Measurements from ENCODE around the gene INTS4.
"Not testable (repeated sequence)": the region's sequence is repeated elsewhere in the genome, so short reads cannot be mapped to it uniquely, and the experiment has no call there.

INTS4 gene

DNA sequence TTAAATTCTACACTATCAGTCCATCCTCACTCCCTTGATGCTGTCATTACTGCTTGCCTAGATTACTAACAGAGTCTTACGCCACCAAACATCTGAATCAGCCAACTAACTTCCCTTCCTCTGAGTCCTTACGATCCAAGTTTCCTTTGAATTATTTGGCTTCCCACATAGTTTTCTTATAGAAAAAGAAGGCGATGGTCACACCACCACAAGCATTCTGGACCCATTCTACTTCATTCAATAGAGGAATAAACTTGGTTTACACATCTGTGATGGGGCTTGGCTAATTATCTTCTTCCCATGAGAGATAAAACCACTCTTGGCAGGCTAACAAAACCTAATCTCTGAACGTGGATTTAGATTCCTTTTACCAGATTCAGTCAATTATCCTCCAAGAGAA is 35.0 kb downstream of the INTS4 start:
- H3K4me2 ChIP-seq (ENCODE audit: low read length): no peak overlapping the region
- no peaks in the 10 kb centered on the region for H3K9me3 ChIP-seq (ENCODE audit: control insufficient read depth, insufficient read depth, low read length)

DNA sequence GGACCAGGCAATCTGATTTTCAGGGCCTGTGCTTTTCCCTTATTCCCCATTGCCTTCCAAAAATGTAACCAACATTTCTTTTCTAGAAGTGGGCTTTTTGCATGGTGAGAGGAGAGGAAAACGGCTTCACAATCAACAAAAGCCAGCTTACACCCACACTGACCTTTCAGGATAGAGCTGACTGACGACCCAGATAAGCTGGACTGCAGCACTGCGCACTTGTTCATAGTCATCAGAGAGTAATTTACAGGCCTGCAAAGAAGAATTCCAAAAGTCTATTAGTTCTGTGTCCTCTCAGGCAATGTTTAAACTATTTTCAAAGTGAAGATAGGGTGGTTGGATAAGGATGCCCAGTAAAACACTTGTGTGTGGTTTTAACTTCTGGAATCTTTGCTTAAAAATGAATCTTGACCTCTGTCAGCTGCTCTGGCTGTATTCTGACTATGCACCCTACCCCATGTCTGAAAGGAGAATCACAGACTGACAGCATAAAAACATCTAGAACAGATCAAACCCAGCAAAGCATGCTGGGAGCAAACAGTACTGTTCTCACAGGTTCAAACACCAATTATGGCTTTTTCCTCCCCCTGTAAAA is 35.8 kb downstream of the INTS4 start:
- not testable (repeated sequence) for H3K9me3 ChIP-seq (ENCODE audit: control insufficient read depth, insufficient read depth, low read length); H3K4me2 ChIP-seq (ENCODE audit: low read length); H3K27ac ChIP-seq (ENCODE audit: low read depth, low read length); H3K4me3 ChIP-seq (ENCODE audit: low read length); H3F3A ChIP-seq (ENCODE audit: control insufficient read depth, insufficient read depth); H3K4me1 ChIP-seq (ENCODE audit: control insufficient read depth, low read length); H3K79me2 ChIP-seq (ENCODE audit: control insufficient read depth, low read length); H3K9me2 ChIP-seq (replicated peaks; ENCODE audit: control insufficient read depth, low read length); H3K27me3 ChIP-seq (ENCODE audit: control insufficient read depth, low read length); H4K20me1 ChIP-seq (ENCODE audit: control insufficient read depth, insufficient read depth, low read depth, low read length)
- peaks cover 15% of the 10 kb centered on the region for H3K36me3 ChIP-seq (ENCODE audit: control insufficient read depth, low read length)

More for the DNA sequence above, 35.0 kb downstream of the INTS4 start:
- Histone ChIP-seq H3F3A (ENCODE audit: control insufficient read depth, insufficient read depth) (no peaks in the 10 kb centered on the region), H3K79me2 (ENCODE audit: control insufficient read depth, low read length) (no peaks in the 10 kb centered on the region), H3K9me2 (replicated peaks; ENCODE audit: control insufficient read depth, low read length) (no peaks in the 10 kb centered on the region), H3K27ac (ENCODE audit: low read depth, low read length) (no peak overlapping the region), H3K4me3 (ENCODE audit: low read length) (no peak overlapping the region), H3K4me1 (ENCODE audit: control insufficient read depth, low read length) (no peaks in the 10 kb centered on the region), H4K20me1 (ENCODE audit: control insufficient read depth, insufficient read depth, low read depth, low read length) (no peaks in the 10 kb centered on the region), H3K36me3 (ENCODE audit: control insufficient read depth, low read length) (peaks cover 15% of the 10 kb centered on the region), H3K27me3 (ENCODE audit: control insufficient read depth, low read length) (no peaks in the 10 kb centered on the region)
- no peak for TF ChIP-seq EZH2phosphoT487 (IDR thresholded peaks at IDR 0.05; ENCODE audit: borderline replicate concordance, low read length)
- TF ChIP-seq, protein P1, sequence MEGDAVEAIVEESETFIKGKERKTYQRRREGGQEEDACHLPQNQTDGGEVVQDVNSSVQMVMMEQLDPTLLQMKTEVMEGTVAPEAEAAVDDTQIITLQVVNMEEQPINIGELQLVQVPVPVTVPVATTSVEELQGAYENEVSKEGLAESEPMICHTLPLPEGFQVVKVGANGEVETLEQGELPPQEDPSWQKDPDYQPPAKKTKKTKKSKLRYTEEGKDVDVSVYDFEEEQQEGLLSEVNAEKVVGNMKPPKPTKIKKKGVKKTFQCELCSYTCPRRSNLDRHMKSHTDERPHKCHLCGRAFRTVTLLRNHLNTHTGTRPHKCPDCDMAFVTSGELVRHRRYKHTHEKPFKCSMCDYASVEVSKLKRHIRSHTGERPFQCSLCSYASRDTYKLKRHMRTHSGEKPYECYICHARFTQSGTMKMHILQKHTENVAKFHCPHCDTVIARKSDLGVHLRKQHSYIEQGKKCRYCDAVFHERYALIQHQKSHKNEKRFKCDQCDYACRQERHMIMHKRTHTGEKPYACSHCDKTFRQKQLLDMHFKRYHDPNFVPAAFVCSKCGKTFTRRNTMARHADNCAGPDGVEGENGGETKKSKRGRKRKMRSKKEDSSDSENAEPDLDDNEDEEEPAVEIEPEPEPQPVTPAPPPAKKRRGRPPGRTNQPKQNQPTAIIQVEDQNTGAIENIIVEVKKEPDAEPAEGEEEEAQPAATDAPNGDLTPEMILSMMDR (IDR thresholded peaks at IDR 0.05; ENCODE audit: low read depth, low read length, poor library complexity, severe bottlenecking): no peak

DNA sequence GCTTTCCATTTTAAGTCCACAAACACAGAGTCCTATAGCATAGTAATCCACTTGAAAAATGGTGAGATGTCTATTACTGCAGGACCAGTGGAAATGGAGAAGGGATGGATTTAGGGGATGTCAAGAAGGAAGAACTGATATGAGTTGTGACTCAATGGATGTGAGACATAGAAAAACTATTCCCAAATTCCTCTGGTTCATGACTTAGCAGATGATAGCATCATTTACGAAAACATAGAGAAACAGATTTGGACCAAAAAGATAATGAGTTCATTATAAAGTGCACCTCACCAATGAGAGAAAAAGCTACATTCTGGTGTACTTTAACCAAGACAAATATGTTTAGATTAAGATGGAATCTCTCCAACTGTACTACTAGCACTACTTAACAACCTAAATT is 51.2 kb downstream of the INTS4 start:
- not testable (repeated sequence) for H3K27ac ChIP-seq (ENCODE audit: low read depth, low read length); H3K4me3 ChIP-seq (ENCODE audit: low read length)

DNA sequence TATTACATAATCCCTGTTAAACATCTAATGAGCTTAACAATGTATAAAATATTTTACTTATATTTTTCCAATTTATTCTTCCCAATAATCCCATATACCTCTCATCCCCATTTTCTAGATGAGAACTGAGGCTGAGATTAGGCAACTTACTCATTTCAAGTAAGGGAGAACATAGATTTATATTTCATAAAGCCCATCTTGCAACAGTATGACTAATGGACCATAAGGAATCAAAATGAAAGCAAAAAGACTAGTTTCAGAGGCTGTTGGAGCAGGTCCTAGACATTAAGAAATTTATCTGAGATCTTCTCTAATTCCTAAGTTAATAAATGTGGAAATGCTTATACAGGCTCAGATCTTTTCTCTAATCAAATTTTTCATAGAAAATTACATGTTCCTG is 52.0 kb downstream of the INTS4 start:
- H3K4me3 ChIP-seq (ENCODE audit: low read length); H3K9me3 ChIP-seq (ENCODE audit: control insufficient read depth, insufficient read depth, low read length); H3K36me3 ChIP-seq (ENCODE audit: control insufficient read depth, low read length): not testable (repeated sequence)

More for the DNA sequence above, 51.2 kb downstream of the INTS4 start:
- H3K79me2 ChIP-seq (ENCODE audit: control insufficient read depth, low read length); H3F3A ChIP-seq (ENCODE audit: control insufficient read depth, insufficient read depth); H3K4me1 ChIP-seq (ENCODE audit: control insufficient read depth, low read length); H3K9me3 ChIP-seq (ENCODE audit: control insufficient read depth, insufficient read depth, low read length); H3K9me2 ChIP-seq (replicated peaks; ENCODE audit: control insufficient read depth, low read length); H3K4me2 ChIP-seq (ENCODE audit: low read length); H4K20me1 ChIP-seq (ENCODE audit: control insufficient read depth, insufficient read depth, low read depth, low read length); H3K27me3 ChIP-seq (ENCODE audit: control insufficient read depth, low read length); H3K36me3 ChIP-seq (ENCODE audit: control insufficient read depth, low read length): not testable (repeated sequence)

DNA sequence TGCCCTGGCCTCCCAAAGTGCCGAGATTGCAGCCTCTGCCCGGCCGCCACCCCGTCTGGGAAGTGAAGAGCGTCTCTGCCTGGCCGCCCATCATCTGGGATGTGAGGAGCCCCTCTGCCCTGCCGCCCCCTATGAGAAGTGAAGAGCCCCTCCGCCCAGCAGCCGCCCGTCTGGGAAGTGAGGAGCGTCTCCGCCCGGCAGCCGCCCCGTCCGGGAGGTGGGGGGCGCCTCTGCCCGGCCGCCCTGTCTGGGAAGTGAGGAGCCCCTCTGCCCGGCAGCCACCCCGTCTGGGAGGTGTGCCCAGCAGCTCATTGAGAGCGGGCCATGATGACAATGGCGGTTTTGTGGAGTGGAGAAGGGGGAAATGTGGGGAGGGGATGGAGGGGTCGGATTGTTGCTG is 60.9 kb downstream of the INTS4 start:
- not testable (repeated sequence) for H3K4me2 ChIP-seq (ENCODE audit: low read length); H3F3A ChIP-seq (ENCODE audit: control insufficient read depth, insufficient read depth); H3K27me3 ChIP-seq (ENCODE audit: control insufficient read depth, low read length); H3K27ac ChIP-seq (ENCODE audit: low read depth, low read length); H4K20me1 ChIP-seq (ENCODE audit: control insufficient read depth, insufficient read depth, low read depth, low read length); H3K9me2 ChIP-seq (replicated peaks; ENCODE audit: control insufficient read depth, low read length); H3K36me3 ChIP-seq (ENCODE audit: control insufficient read depth, low read length); H3K4me1 ChIP-seq (ENCODE audit: control insufficient read depth, low read length); H3K4me3 ChIP-seq (ENCODE audit: low read length); H3K79me2 ChIP-seq (ENCODE audit: control insufficient read depth, low read length); H3K9me3 ChIP-seq (ENCODE audit: control insufficient read depth, insufficient read depth, low read length)

More for the DNA sequence above, 52.0 kb downstream of the INTS4 start:
- not testable (repeated sequence) for H4K20me1 ChIP-seq (ENCODE audit: control insufficient read depth, insufficient read depth, low read depth, low read length); H3K9me2 ChIP-seq (replicated peaks; ENCODE audit: control insufficient read depth, low read length); H3K27ac ChIP-seq (ENCODE audit: low read depth, low read length); H3K4me2 ChIP-seq (ENCODE audit: low read length); H3K4me1 ChIP-seq (ENCODE audit: control insufficient read depth, low read length); H3K27me3 ChIP-seq (ENCODE audit: control insufficient read depth, low read length); H3F3A ChIP-seq (ENCODE audit: control insufficient read depth, insufficient read depth); H3K79me2 ChIP-seq (ENCODE audit: control insufficient read depth, low read length)

DNA sequence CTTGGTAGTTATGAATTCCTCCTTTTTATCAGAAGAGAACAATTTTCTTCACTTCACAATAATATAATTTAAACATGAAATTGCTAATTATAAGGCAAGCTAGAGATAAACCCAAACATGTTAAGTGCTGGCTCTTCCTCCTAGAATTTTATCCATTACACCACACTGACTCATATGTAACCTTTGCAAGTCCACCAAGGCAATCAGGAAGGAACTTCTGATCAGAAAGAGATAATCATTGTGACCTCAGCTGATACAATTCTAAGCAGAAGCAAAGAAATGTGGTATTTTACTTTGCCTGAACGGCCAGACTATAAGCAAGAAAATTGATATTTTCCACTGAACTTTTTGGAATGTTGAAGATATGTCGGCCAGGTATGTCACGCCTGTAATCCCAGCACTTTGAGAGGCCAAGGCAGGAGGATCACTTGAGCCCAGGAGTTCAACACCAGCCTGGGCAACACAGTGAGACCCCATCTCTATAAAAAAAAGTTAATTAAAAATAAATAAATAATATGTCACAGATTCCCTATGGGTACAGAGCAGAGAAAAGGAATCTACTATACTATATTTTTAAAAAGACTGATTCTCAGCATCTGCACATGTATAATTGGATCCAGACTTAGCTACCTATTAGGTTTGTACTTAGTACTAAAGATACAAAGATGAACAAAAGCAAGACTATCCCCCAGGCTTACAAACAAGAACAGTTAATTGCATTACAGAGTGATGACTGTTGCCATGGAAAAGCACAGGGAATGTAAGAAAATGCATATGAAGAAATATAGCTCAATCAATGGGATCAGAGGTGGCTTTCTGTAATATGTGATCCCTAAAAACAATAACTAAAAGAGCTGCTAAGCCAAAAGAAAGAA is 63.9 kb downstream of the INTS4 start:
- H3K27ac ChIP-seq (ENCODE audit: low read depth, low read length); H3K27me3 ChIP-seq (ENCODE audit: control insufficient read depth, low read length); H3K36me3 ChIP-seq (ENCODE audit: control insufficient read depth, low read length); H3K9me2 ChIP-seq (replicated peaks; ENCODE audit: control insufficient read depth, low read length); H3K4me3 ChIP-seq (ENCODE audit: low read length); H3K4me1 ChIP-seq (ENCODE audit: control insufficient read depth, low read length); H4K20me1 ChIP-seq (ENCODE audit: control insufficient read depth, insufficient read depth, low read depth, low read length); H3K9me3 ChIP-seq (ENCODE audit: control insufficient read depth, insufficient read depth, low read length); H3K4me2 ChIP-seq (ENCODE audit: low read length); H3F3A ChIP-seq (ENCODE audit: control insufficient read depth, insufficient read depth); H3K79me2 ChIP-seq (ENCODE audit: control insufficient read depth, low read length): not testable (repeated sequence)

DNA sequence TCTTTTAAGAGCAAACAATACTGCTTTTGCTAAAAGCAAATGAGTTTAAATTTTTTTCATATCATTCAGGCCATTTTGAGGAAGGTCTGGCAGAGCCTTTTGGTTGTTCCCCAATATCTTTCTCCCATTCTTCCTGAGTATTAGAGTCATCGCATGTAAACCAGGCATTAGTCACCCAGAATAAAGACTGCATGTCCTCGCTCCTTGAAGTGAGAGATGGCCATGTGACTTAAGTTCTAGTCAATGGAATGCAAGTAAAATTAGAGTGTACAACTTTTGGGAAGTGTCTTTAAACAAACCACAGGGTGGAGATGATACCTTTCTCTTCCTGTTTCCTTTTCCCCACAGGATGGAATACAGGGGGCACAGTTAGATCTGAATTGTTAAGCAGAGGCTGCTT is 76.8 kb downstream of the INTS4 start:
- not testable (repeated sequence) for H3F3A ChIP-seq (ENCODE audit: control insufficient read depth, insufficient read depth); H3K4me1 ChIP-seq (ENCODE audit: control insufficient read depth, low read length); H3K4me3 ChIP-seq (ENCODE audit: low read length); H3K27ac ChIP-seq (ENCODE audit: low read depth, low read length); H3K27me3 ChIP-seq (ENCODE audit: control insufficient read depth, low read length); H4K20me1 ChIP-seq (ENCODE audit: control insufficient read depth, insufficient read depth, low read depth, low read length); H3K4me2 ChIP-seq (ENCODE audit: low read length); H3K36me3 ChIP-seq (ENCODE audit: control insufficient read depth, low read length); H3K79me2 ChIP-seq (ENCODE audit: control insufficient read depth, low read length); H3K9me3 ChIP-seq (ENCODE audit: control insufficient read depth, insufficient read depth, low read length); H3K9me2 ChIP-seq (replicated peaks; ENCODE audit: control insufficient read depth, low read length)
